K562 (cell line): ENCODE data around the gene PDGFA. TPM values are rescaled to one million over a fixed set of nuclear protein-coding genes. Genes with fewer than 3 reads are reported as not detected.

Experiments used
- BRCA1 ChIP-seq, 2 experiments: fragments of 450-650 bp in 1 of 2; sonication (generic) in 1 of 2; formaldehyde crosslinking in 1 of 2; IDR thresholded peaks; 2 replicates each; pipeline versions ENCODE4 v1.5.0 to v1.6.1; 2017 to 2020; ENCODE audit warnings: mild to moderate bottlenecking in 1 of 2, missing genetic modification reagents in 1 of 2
- CEBPZ ChIP-seq: fragments of 150-350 bp; IDR thresholded peaks from 2 replicates; pipeline ENCODE4 v1.6.1; 2014; ENCODE audit warnings: low read depth, mild to moderate bottlenecking, low read length, borderline replicate concordance
- COPS2 ChIP-seq: fragments of 450-650 bp; conservative IDR thresholded peaks from 2 replicates; pipeline ENCODE4 v1.6.1; 2016; ENCODE audit warnings: mild to moderate bottlenecking, moderate library complexity
- CREM ChIP-seq: IDR thresholded peaks from 2 replicates; pipeline ENCODE4 v1.6.1; 2014; ENCODE audit warnings: antibody characterized with exemption, low read depth
- GTF2E2 ChIP-seq: fragments of 200-800 bp; sonication (Bioruptor generic); IDR thresholded peaks from 2 replicates; pipeline ENCODE4 v1.6.1; 2016; ENCODE audit warnings: missing genetic modification characterization, missing compliant biosample characterization
- KAT2B ChIP-seq: IDR thresholded peaks from one replicate; pipeline ENCODE4 v1.6.1; 2012; ENCODE audit warnings: low read depth, mild to moderate bottlenecking, control low read depth, inconsistent platforms, low read length, moderate library complexity
- KLF1 ChIP-seq: fragments of 450-650 bp; IDR thresholded peaks from 2 replicates; pipeline ENCODE4 v1.6.1; 2016; ENCODE audit warnings: missing genetic modification characterization, missing compliant biosample characterization
- MBD1 ChIP-seq: fragments of 250-450 bp; sonication (Bioruptor Pico); IDR thresholded peaks from 2 replicates; pipeline ENCODE4 v1.8.0; 2022; ENCODE audit warnings: inconsistent platforms
- MEIS2 ChIP-seq: fragments of 450-650 bp; IDR thresholded peaks from 2 replicates; pipeline ENCODE4 v1.6.1; 2014; ENCODE audit warnings: mild to moderate bottlenecking; ENCODE audit not compliant: partially characterized antibody
- NCOA2 ChIP-seq, 2 experiments: fragments of 450-650 bp; IDR thresholded peaks; 2 replicates each; pipeline ENCODE4 v1.6.1; 2018; ENCODE audit warnings: mild to moderate bottlenecking in 2 of 2, moderate library complexity in 1 of 2; ENCODE audit not compliant: partially characterized antibody in 2 of 2
- POLR2AphosphoS2 ChIP-seq: IDR thresholded peaks from 2 replicates; pipeline ENCODE4 v1.6.1; 2012; ENCODE audit warnings: low read length, improper control_type of control experiment
- RFX1 ChIP-seq: fragments of 450-650 bp; IDR thresholded peaks from 2 replicates; pipeline ENCODE4 v1.6.1; 2016; ENCODE audit warnings: mild to moderate bottlenecking, moderate library complexity
- TEAD4 ChIP-seq, 2 experiments: sonication (generic) in 1 of 2; formaldehyde crosslinking in 1 of 2; IDR thresholded peaks; 2 replicates each; pipeline versions ENCODE4 v1.6.1 to v1.8.0; 2012 to 2022; ENCODE audit warnings: borderline replicate concordance in 1 of 2, inconsistent platforms in 1 of 2, low read length in 1 of 2, mild to moderate bottlenecking in 1 of 2, missing genetic modification reagents in 1 of 2
- ZNF134 ChIP-seq: fragments of 250-450 bp; sonication (Bioruptor Pico); conservative IDR thresholded peaks from 2 replicates; pipeline ENCODE4 v1.4.0; 2020
- polyA plus RNA-seq, 8 experiments: library from polyadenylated mRNA; depleted of rRNA in 4 of 8; stranded (reverse) in 5 of 8; unstranded in 3 of 8; fragments of >200 nt; fragmentation: Nextera tagmentation in 2 of 8; fragmentation: Illumina TruSeq in 1 of 8; extraction: Ambion mirVana in 2 of 8; extraction: Trizol in 1 of 8; gene quantifications; 2 replicates each; pipeline versions ENCODE4 v1.2.1 to v1.2.3, GENCODE V29; 2011 to 2014; ENCODE audit warnings: inconsistent platforms in 1 of 8, missing spikeins in 1 of 8
- total RNA-seq, 7 experiments: library from RNA; depleted of rRNA in 6 of 7; stranded (reverse); fragments of >200 nt in 6 of 7; fragmentation: Illumina TruSeq in 2 of 7; extraction: Trizol in 2 of 7; gene quantifications; 2 replicates each; pipeline versions ENCODE4 v1.2.1 to v1.2.3, GENCODE V29; 2011 to 2021; ENCODE audit warnings: low replicate concordance in 1 of 7
- TF ChIP-seq, protein P1 (sequence below): sonication (generic); formaldehyde crosslinking; IDR thresholded peaks from 2 replicates; pipeline ENCODE4 v1.8.0; 2022; ENCODE audit warnings: missing genetic modification reagents, mild to moderate bottlenecking, borderline replicate concordance
- TF ChIP-seq, protein P2 (sequence below): fragments of 250-450 bp; sonication (Bioruptor Pico); IDR thresholded peaks from 2 replicates; pipeline ENCODE4 v1.4.0; 2020; ENCODE audit warnings: mild to moderate bottlenecking, moderate library complexity

Gene PDGFA
- total and polyA plus RNA-seq, 9 of the 15 experiments (the other 6 are each of a cell fraction or from before 2014, with no cell fraction given) = 2.5 to 10.2 (median 4.6) TPM

GRCh38 chr7:471866-472639 lies 47.6 kb downstream of the PDGFA start (continued):
- TF ChIP-seq KLF1 (tag) (no peak), RFX1 (no peak), POLR2AphosphoS2 (no peak), BRCA1 (IDR thresholded peaks at IDR 0.05) (no peak), BRCA1 (CRISPR knock-in tag; IDR thresholded peaks at IDR 0.05) (no peak), GTF2E2 (no peak), MEIS2 (peak; percentile 84), MBD1 (CRISPR knock-in tag) (no peak; the same call in 1 of the 2 replicates), TEAD4 (IDR thresholded peaks at IDR 0.05; ENCODE audit: low read length) (peak; percentile 40; the same call in 1 of the 2 replicates), TEAD4 (CRISPR knock-in tag; IDR thresholded peaks at IDR 0.05; ENCODE audit: borderline replicate concordance) (peak; percentile 72; the same call in 1 of the 2 replicates), KAT2B (no peak), NCOA2 (IDR thresholded peaks at IDR 0.05; ENCODE audit: partially characterized antibody in 2 of 2) (no peak), COPS2 (no peak), CEBPZ (no peak), ZNF134 (peak; percentile 84), CREM (0 out of 2 replicates have a peak, but pooled peaks have one; percentile 14)
- TF ChIP-seq, protein P1, sequence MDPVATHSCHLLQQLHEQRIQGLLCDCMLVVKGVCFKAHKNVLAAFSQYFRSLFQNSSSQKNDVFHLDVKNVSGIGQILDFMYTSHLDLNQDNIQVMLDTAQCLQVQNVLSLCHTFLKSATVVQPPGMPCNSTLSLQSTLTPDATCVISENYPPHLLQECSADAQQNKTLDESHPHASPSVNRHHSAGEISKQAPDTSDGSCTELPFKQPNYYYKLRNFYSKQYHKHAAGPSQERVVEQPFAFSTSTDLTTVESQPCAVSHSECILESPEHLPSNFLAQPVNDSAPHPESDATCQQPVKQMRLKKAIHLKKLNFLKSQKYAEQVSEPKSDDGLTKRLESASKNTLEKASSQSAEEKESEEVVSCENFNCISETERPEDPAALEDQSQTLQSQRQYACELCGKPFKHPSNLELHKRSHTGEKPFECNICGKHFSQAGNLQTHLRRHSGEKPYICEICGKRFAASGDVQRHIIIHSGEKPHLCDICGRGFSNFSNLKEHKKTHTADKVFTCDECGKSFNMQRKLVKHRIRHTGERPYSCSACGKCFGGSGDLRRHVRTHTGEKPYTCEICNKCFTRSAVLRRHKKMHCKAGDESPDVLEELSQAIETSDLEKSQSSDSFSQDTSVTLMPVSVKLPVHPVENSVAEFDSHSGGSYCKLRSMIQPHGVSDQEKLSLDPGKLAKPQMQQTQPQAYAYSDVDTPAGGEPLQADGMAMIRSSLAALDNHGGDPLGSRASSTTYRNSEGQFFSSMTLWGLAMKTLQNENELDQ (CRISPR knock-in tag) = no peak
- TF ChIP-seq, protein P2, sequence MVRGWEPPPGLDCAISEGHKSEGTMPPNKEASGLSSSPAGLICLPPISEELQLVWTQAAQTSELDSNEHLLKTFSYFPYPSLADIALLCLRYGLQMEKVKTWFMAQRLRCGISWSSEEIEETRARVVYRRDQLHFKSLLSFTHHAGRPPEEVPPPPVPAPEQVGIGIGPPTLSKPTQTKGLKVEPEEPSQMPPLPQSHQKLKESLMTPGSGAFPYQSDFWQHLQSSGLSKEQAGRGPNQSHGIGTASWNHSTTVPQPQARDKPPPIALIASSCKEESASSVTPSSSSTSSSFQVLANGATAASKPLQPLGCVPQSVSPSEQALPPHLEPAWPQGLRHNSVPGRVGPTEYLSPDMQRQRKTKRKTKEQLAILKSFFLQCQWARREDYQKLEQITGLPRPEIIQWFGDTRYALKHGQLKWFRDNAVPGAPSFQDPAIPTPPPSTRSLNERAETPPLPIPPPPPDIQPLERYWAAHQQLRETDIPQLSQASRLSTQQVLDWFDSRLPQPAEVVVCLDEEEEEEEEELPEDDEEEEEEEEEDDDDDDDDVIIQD = no peak
